ENCODE data around the gene ZNF615.
"Not testable (repeated sequence)": the region's sequence is repeated elsewhere in the genome, so short reads cannot be mapped to it uniquely, and the experiment has no call there.

ZNF615 gene

GRCh38 chr19:52007806-52008557 is at the start of gene ZNF615:
TSS of gene ZNF615 (minus strand) at chr19:52008211. CDS start at chr19:52003711, 4,500 bp downstream.
- DNase-seq (ENCODE audit: low read depth) = peak; percentile 64

GRCh38 chr19:52056480-52056879 is 48.5 kb upstream of the ZNF615 start:
- DNase-seq (ENCODE audit: low read depth) = not testable (repeated sequence)

DNA sequence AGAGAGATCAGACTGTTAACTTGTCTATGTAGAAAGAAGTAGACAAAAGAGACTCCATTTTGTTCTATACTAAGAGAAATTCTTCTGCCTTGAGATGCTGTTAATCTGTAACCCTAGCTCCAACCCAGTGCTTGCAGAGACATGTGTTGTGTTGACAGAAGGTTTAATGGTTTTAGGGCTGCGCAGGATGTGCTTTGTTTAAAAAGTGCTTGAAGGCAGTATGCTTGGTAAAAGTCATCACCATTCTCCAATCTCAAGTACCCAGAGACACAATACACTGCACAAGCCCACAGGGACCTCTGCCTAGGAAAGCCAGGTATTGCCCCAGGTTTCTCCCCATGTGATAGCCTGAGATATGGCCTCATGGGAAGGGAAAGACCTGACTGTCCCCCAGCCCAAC is 43.7 kb upstream of the ZNF615 start:
- not testable (repeated sequence) for DNase-seq (ENCODE audit: low read depth)

GRCh38 chr19:52048555-52049501 is 40.8 kb upstream of the ZNF615 start, which contains the start of gene ZNF432:
TSS of gene ZNF432 (minus strand) at chr19:52048838. CDS start at chr19:52046868, 1,970 bp downstream.
- DNase-seq (ENCODE audit: low read depth) = peak; percentile 61

DNA sequence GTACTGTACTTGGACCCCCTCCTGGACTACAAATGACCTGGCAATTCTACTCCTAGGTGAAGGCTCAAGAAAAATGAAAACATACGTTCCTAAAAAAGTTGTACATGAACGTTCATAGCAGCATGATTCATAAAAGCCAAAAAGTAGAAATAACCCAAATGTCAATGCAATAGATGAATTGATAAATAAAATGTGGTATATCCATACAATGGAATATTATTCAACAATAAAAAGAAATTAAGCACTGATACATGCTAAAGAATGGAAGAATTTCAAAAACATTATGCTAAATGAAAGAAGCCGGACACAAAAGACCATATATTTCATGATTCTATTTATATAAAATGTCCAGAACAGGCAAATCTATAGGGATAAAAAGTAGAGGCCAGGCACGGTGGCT is 31.2 kb upstream of the ZNF615 start:
- DNase-seq (ENCODE audit: low read depth) = no peak

- DNase-seq (ENCODE audit: low read depth) = no peak
Observed at GRCh38 chr19:52034051-52034728, 26.2 kb upstream of the ZNF615 start.

DNA sequence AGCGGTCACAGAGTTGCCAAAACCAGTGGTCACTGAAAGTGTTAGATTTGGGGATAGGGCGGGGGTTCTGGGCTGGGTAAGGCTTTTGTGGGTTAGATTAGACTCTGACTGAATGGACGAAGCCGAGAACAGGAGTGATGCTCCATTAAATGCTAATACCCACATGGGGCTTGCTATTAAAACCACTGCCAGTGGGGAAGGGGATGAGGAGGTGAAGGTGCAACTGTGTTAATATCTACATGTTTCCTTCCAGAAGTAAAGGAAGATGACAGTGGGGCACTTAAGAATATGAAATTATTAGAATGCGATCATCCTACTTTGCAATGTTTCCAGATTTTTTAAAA is 20.7 kb upstream of the ZNF615 start:
- DNase-seq (ENCODE audit: low read depth) = no peak

GRCh38 chr19:52028027-52028779 is 20.2 kb upstream of the ZNF615 start, which contains the start of gene ZNF614:
TSS of gene ZNF614 (minus strand) at chr19:52028379. CDS start at chr19:52025745, 2,634 bp downstream.
- peak; percentile 56 for DNase-seq (ENCODE audit: low read depth)

DNA sequence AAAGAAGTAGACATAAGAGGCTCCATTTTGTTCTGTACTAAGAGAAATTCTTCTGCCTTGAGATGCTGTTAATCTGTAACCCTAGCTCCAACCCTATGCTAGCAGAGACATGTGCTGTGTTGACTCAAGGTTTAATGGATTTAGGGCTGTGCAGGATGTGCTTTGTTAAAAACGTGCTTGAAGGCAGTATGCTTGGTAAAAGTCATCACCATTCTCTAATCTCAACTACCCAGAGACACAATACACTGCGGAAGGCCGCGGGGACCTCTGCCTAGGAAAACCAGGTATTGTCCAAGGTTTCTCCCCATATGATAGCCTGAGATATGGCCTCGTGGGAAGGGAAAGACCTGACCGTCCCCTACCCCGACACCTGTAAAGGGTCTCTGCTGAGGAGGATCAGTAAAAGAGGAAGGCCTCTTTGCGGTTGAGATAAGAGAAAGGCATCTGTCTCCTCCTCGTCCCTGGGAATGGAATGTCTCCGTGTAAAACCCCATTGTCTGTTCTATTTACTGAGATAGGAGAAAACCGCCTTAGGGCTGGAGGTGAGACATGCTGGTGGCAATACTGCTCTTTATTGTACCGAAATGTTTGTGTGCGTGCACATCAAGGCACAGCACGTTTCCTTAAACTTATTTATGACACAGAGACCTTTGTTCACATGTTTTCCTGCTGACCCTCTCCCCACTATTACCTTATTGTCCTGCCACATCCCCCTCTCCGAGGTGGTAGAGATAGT is 18.4 kb upstream of the ZNF615 start:
- not testable (repeated sequence) for DNase-seq (ENCODE audit: low read depth)

DNA sequence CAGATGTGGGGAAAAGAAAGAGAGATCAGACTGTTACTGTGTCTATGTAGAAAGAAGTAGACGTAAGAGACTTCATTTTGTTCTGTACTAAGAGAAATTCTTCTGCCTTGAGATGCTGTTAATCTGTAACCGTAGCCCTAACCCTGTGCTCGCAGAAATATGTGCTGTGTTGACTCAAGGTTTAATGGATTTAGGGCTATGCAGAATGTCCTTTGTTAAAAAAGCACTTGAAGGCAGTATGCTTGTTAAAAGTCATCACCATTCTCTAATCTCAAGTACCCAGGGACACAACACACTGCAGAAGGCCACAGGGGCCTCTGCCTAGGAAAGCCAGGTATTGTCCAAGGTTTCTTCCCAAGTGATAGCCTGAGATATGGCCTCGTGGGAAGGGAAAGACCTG is 16.5 kb upstream of the ZNF615 start:
- DNase-seq (ENCODE audit: low read depth) = not testable (repeated sequence)

DNA sequence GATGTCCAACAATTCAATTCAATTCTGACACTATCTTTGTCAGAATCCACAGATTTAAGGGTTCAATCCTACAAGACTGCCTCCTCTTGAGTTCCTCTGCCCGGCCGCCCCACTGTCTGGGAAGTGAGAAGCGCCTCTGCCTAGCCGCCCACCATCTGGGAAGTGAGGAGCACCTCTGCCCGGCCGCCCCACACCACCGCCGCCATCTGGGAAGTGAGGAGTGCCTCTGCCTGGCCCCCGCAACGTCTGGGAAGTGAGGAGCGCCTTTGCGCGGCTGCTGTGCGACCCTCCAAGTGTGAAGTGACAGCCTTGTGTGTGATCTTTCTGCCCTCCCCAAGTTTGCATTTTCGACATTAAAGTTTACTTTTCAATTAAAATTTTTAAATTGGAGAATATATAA is 14.2 kb upstream of the ZNF615 start:
- DNase-seq (ENCODE audit: low read depth) = no peak

DNA sequence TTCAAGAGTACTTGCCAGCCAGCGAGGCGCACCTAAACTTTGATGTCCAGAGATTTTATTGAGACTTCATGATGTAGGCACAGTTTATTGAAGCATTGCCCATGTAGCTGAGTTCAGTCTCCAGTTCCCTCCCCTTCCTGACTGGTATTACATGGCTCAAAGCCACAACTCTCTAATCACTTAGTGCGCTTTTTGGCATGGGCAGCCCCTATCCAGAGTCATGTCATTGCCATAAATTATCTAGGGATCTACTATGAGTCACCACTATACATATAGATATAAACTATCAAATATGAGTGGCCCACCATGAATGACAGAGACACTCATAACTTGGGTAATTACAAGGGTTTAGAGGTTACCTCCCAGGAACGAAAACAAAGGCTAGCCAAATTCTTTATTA is 12.5 kb upstream of the ZNF615 start:
- DNase-seq (ENCODE audit: low read depth) = no peak

DNA sequence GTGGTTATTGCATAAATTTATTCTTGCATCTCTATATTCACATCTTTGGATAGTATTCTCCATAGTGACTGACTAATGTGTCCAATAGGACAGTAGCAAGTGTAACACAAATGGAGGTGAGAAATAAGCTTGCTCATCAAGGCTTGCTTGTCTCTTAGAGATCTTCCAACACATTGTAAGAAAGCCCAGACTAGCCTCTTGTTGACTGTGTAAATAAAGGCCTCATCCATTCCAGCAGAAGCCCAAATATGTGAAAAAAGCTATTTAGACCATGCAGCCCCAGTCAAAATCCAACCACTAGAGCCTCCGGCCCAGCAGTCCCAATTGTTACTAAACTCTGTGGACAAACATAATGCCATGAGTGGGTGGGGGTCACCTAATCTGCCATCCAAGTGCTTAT is 2.7 kb upstream of the ZNF615 start:
- no peak for DNase-seq (ENCODE audit: low read depth)

- DNase-seq (ENCODE audit: low read depth) = no peak
Observed at GRCh38 chr19:52007451-52007805, 583 bp downstream of the ZNF615 start.

DNA sequence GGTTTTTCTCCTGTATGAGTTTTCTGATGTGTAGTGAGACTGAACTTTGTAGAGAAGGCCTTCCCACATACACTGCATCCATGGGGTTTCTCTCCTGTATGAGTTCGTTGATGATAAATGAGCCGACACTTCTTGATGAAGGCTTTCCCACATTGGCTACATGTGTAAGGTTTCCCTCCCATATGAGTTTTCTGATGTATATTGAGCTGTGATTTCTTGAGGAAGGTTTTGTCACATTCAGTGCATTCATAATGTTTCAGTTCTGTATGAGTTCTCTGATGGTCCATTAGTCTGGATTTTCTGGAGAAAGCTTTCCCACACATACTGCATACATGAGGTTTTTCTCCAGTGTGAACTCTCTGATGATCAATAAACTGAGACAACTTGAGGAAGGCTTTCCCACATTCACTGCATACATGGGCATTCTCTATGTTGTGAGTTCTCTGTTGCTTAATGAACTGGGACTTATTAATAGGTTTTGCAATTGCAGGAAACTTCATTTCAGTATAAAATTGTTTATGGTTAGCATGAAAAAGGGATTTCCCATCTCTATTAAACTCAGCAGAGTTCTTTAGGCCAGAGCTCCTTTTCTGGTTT is 13.9 kb downstream of the ZNF615 start:
- DNase-seq (ENCODE audit: low read depth) = no peak

- DNase-seq (ENCODE audit: low read depth) = no peak
Observed at GRCh38 chr19:51993422-51993821, 14.6 kb downstream of the ZNF615 start.

DNA sequence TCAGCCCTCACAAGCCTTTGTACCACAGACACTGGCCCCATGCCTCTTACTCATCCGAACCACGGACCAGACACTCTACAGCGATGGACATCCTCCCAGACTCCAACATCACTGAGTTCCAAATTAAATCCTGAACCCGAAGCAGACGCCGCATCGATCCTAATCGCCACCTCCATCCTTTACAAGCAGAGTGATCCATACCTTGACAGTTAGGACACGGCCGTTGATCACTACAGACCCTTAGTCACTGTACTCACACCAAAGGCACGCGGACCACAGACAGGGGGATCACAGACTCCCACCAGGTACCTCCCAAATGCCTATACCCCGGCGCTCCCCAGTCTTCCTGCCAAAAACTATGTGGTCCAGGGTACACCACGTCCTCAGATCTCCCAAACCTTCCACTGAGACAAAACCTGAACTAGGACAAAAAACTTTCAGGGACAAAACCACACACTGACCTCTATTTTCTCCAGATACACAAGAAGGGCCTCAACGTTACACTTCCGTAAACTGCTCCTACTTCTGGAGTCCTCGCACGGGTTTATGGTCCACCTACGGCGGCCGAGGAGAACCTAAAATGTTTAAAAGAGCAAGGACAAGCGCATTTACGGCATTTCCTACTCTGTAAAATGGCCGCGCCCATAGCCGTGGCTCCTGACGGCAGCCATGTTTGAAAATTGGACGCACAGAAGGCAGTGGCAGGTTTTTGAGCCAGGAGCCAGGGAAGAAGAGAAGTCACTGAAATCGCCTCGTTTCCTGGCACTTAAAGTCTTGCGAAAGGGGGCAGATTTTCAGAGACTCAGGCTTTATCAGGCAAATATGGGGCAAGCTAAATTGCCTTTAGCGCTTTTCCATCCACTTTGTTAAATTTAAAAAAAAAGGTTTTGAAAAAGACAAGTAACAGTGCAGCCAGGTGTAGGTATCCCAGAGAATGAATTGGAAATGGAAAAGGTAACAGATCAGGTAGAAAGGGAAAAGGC is 21.4 kb downstream of the ZNF615 start, which contains the start of gene ZNF350:
Gene ZNF350 (minus strand): TSS at position 532 of the 983 bp plus-strand sequence. CDS start 12,480 bp downstream, outside the sequence.
- peak; percentile 86 for DNase-seq (ENCODE audit: low read depth)

- DNase-seq (ENCODE audit: low read depth) = no peak
Observed at GRCh38 chr19:51983361-51983760, 24.6 kb downstream of the ZNF615 start.

- not testable (repeated sequence) for DNase-seq (ENCODE audit: low read depth)
Observed at GRCh38 chr19:51980926-51981325, 27.1 kb downstream of the ZNF615 start.

All from T-helper 22 cell (primary cell).